Osteoblast (primary cell): ENCODE data around the gene ENTREP1. TPM values are rescaled to one million over a fixed set of nuclear protein-coding genes. Genes with fewer than 3 reads are reported as not detected.

ENCODE experiments used
- DNase-seq: peaks from one replicate; pipeline ENCODE4 v3.0.0; 2011; ENCODE audit warnings: low spot score, mixed read lengths; ENCODE audit not compliant: insufficient read length; ENCODE audit errors: missing footprints
- H2AFZ ChIP-seq: 2 replicates; pipeline ENCODE4 v1.6.0; 2011; ENCODE audit warnings: mild to moderate bottlenecking, low read length
- H3K27ac ChIP-seq: 2 replicates; pipeline ENCODE4 v1.5.1; 2011; ENCODE audit warnings: mild to moderate bottlenecking, low read depth, low read length, moderate library complexity
- H3K27me3 ChIP-seq: 2 replicates; pipeline ENCODE4 v1.6.0; 2012; ENCODE audit warnings: mild to moderate bottlenecking, control low read depth, inconsistent platforms, low read length, moderate library complexity; ENCODE audit not compliant: insufficient read depth
- H3K36me3 ChIP-seq: 2 replicates; pipeline ENCODE4 v1.5.1; 2011; ENCODE audit warnings: mild to moderate bottlenecking, low read length, control low read depth, moderate library complexity; ENCODE audit not compliant: insufficient read depth
- H3K4me1 ChIP-seq: 2 replicates; pipeline ENCODE4 v1.5.1; 2011; ENCODE audit warnings: mild to moderate bottlenecking, low read length, control low read depth, moderate library complexity; ENCODE audit not compliant: insufficient read depth
- H3K4me2 ChIP-seq: 2 replicates; pipeline ENCODE4 v1.6.0; 2011; ENCODE audit warnings: mild to moderate bottlenecking, low read length; ENCODE audit not compliant: insufficient read depth
- H3K4me3 ChIP-seq: fragments of 200-600 bp; sonication (generic); 3 replicates; pipeline ENCODE4 v1.5.1; 2012; ENCODE audit warnings: mild to moderate bottlenecking, low read length, inconsistent platforms; ENCODE audit not compliant: insufficient read depth
- H3K79me2 ChIP-seq: 2 replicates; pipeline ENCODE4 v1.6.0; 2012; ENCODE audit warnings: mild to moderate bottlenecking, low read length, control low read depth, inconsistent platforms; ENCODE audit not compliant: insufficient read depth
- H3K9me3 ChIP-seq: 2 replicates; pipeline ENCODE4 v1.5.1; 2011; ENCODE audit warnings: low read depth, low read length, control low read depth
- H4K20me1 ChIP-seq: 2 replicates; pipeline ENCODE4 v1.6.0; 2012; ENCODE audit warnings: mild to moderate bottlenecking, low read length, control low read depth; ENCODE audit not compliant: insufficient read depth
- total RNA-seq: library from RNA; depleted of rRNA; stranded (reverse); fragments of >200 nt; gene quantifications from 2 replicates; pipeline ENCODE4 v1.2.3, GENCODE V29; 2012
- TF ChIP-seq, protein P1 (sequence below): IDR thresholded peaks from 2 replicates; pipeline ENCODE4 v1.5.1; 2011; ENCODE audit warnings: mild to moderate bottlenecking, low read depth, low read length, moderate library complexity; ENCODE audit errors: extremely low read depth

The ENTREP1 gene
- total RNA-seq, 1 donor: under 0.01 TPM

DNA sequence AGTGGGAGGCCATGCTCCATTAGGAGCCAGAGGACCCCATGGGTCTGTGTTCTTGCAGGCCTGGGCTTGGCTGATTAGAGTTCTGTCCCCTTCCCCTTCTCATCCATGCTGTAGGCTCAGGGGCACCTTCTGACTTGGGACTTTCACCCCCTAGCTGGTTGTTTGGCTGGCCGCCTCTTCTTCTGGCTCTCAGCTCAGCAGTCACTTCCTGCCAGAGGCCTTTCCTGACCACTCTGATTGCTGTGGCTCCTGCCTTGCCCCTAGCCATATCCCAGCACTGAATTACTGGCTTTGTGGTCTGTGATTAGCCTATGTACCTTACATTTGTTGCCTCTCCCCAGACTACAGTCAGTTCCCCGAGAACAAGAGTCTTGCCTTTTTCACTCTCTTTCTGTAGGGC lies 14.6 kb downstream of the ENTREP1 start:
- no peaks in the 10 kb centered on the region for H3K79me2 ChIP-seq
- no peaks in the 10 kb centered on the region for H3K36me3 ChIP-seq
- no peak overlapping the region for H3K4me2 ChIP-seq
- no peak overlapping the region for H2AFZ ChIP-seq
- H3K9me3 ChIP-seq: no peaks in the 10 kb centered on the region
- H4K20me1 ChIP-seq: no peaks in the 10 kb centered on the region
- no peaks in the 10 kb centered on the region for H3K27me3 ChIP-seq
- H3K27ac ChIP-seq: no peak overlapping the region
- TF ChIP-seq, protein P1, sequence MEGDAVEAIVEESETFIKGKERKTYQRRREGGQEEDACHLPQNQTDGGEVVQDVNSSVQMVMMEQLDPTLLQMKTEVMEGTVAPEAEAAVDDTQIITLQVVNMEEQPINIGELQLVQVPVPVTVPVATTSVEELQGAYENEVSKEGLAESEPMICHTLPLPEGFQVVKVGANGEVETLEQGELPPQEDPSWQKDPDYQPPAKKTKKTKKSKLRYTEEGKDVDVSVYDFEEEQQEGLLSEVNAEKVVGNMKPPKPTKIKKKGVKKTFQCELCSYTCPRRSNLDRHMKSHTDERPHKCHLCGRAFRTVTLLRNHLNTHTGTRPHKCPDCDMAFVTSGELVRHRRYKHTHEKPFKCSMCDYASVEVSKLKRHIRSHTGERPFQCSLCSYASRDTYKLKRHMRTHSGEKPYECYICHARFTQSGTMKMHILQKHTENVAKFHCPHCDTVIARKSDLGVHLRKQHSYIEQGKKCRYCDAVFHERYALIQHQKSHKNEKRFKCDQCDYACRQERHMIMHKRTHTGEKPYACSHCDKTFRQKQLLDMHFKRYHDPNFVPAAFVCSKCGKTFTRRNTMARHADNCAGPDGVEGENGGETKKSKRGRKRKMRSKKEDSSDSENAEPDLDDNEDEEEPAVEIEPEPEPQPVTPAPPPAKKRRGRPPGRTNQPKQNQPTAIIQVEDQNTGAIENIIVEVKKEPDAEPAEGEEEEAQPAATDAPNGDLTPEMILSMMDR: no peak
- H3K4me3 ChIP-seq: no peak overlapping the region
- DNase-seq: no peak
- no peaks in the 10 kb centered on the region for H3K4me1 ChIP-seq

- H3K9me3 ChIP-seq: no peaks in the 10 kb centered on the region
- no peak overlapping the region for H2AFZ ChIP-seq
- no peak overlapping the region for H3K4me3 ChIP-seq
- no peaks in the 10 kb centered on the region for H4K20me1 ChIP-seq
- H3K4me2 ChIP-seq: no peak overlapping the region
- H3K36me3 ChIP-seq: no peaks in the 10 kb centered on the region
- no peak overlapping the region for H3K27ac ChIP-seq
- no peaks in the 10 kb centered on the region for H3K79me2 ChIP-seq
- DNase-seq: no peak
- H3K27me3 ChIP-seq: no peaks in the 10 kb centered on the region
- TF ChIP-seq, protein P1: no peak
- no peaks in the 10 kb centered on the region for H3K4me1 ChIP-seq
Observed at GRCh38 chr9:69340631-69341030, 15.6 kb downstream of the ENTREP1 start.

- H3K79me2 ChIP-seq: no peaks in the 10 kb centered on the region
- H3K4me2 ChIP-seq: no peak overlapping the region
- H3K36me3 ChIP-seq: no peaks in the 10 kb centered on the region
- DNase-seq: no peak
- no peaks in the 10 kb centered on the region for H3K4me1 ChIP-seq
- TF ChIP-seq, protein P1: no peak
- no peaks in the 10 kb centered on the region for H4K20me1 ChIP-seq
- peaks cover 2% of the 10 kb centered on the region for H3K27me3 ChIP-seq
- H2AFZ ChIP-seq: no peak overlapping the region
- H3K27ac ChIP-seq: no peak overlapping the region
- no peak overlapping the region for H3K4me3 ChIP-seq
- H3K9me3 ChIP-seq: no peaks in the 10 kb centered on the region
Observed at GRCh38 chr9:69342769-69343168, 17.8 kb downstream of the ENTREP1 start.

DNA sequence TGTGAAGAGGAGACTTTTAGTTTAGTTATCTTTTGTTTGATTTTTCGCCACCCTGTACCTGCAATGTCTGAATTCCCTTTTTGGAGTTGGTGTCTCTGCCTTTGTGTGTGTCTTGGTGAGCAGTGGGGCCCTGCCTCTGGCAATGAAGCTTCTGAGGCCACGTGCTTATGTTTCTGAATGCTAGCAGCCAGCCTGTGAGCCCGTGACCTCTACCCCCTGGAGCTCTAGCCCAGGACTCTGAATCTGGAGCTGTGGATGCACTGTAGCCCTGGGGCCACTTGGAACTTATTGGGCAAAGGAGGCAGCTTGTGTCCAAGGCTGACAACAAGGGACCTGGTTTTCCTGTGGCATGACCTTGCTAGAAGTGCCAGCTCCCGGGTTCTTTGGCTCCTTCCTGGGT lies 19.4 kb downstream of the ENTREP1 start:
- Histone ChIP-seq H3K27me3 (peaks cover 2% of the 10 kb centered on the region), H3K27ac (no peak overlapping the region), H4K20me1 (no peaks in the 10 kb centered on the region), H2AFZ (no peak overlapping the region), H3K9me3 (no peaks in the 10 kb centered on the region), H3K36me3 (no peaks in the 10 kb centered on the region), H3K4me3 (no peak overlapping the region), H3K79me2 (no peaks in the 10 kb centered on the region), H3K4me2 (no peak overlapping the region), H3K4me1 (no peaks in the 10 kb centered on the region)
- TF ChIP-seq, protein P1: no peak
- DNase-seq: no peak
